HG03060 (cell line): ENCODE results near the gene NUP210.
"Not testable (repeated sequence)": the region's sequence is repeated elsewhere in the genome, so short reads cannot be mapped to it uniquely, and the experiment has no call there.

Experiments used
- ATAC-seq: cut with Tn5 transposase; IDR thresholded peaks from one replicate; pipeline ENCODE4 v1.9.1; 2021; ENCODE audit warnings: low read depth, moderate number of reproducible peaks; ENCODE audit not compliant: unreplicated experiment

NUP210 gene

DNA sequence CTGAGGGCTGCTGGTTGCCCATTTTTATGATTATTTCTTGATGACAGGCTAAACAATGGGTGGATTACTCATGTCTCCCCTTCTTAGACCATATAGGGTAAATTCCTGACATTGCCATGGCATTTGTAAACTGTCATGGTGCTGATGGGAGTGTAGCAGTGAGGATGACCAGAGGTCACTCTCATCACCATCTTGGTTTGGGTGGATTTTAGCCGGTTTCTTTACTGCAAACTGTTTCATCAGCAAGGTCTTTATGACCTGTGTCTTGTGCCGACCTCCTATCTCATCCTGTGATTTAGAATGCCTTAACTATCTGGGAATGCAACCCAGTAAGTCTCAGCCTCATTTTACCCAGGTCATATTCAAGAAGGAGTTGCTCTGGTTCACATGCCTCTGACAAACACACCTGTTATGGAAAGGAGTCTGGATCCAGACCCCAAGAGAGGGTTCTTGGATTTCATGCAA lies 10.3 kb upstream of the NUP210 start:
- ATAC-seq, result not testable (repeated sequence)

- no peak for ATAC-seq
Observed at GRCh38 chr3:13429631-13430291, 9.6 kb upstream of the NUP210 start.

GRCh38 chr3:13428678-13429077 lies 8.6 kb upstream of the NUP210 start:
- ATAC-seq, result not testable (repeated sequence)

DNA sequence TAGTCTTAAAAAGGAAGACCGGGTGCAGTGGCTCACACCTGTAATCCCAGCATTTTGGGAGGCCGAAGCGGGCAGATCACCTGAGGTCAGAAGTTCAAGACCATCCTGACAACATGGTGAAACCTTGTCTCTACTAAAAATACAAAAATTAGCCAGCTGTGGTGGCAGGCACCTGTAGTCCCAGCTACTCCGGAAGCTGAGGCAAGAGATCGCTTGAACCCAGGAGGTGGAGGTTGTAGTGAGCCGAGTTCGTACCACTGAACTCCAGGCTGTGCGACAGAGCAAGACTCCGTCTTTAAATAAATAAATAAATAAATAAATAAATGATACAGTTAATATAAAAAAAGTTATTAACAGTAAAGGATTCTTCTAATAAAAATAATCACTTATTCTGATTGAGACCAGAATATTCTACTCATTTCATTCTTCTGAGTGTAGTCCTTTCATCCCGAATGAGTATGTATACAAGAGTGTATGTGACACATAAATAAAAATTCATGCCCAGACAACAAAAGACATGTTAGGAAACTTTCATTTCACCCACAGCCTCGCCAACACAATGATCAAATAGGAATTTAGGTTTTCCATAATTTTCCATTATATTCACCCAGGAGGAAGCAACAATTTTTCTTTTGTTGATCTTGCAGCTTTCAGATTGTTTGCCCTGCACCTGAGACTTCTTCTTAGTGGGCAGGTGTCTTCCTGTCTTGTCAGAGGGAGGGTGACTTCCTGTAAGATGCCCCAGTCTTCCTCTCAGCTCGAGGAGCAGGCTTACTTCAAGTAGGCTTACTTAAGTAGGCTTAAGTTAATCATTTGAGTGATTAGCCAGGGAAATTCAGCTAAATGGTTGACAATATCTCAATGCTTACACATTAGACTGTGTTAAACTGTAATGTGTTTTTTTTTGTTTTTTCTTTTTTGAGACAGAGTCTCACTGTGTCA lies 7.8 kb upstream of the NUP210 start:
- ATAC-seq, result no peak

- no peak for ATAC-seq
Observed at GRCh38 chr3:13426591-13426990, 6.5 kb upstream of the NUP210 start.

GRCh38 chr3:13425689-13426088 lies 5.6 kb upstream of the NUP210 start:
- ATAC-seq, result no peak

DNA sequence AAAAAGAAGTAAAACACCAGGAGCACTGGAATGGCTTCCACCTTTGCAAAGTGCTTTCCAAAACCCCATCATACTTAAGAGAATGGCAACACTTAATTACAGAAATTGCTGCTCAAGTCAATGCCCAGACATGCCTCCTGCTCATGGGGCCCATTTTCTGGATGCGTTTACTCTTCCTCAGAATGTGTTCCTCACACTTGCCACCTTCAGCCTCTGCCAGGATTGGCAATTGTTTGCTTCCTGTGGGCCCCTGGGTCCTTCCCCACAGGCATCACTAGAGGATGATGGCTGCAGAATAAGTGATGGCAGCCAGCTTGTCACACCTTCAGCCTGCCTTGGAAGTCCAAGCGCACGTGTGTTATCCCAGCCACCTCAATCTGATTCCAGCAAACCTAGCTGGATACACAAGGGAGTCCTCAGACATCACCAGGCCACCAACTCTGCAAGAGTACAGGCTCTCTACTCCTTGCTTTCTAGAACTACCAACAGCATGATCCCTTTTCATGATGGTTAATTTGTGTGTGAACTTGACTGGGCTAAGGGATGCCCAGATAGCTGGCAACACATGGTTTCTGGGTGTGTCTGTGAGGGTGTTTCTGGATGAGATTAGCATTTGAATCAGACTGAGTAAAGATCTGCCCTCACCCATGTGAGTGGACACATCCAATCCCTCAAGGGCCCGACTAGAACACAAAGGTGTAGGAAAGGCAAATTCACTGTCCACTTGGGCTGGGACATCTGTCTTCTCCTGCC lies 4.9 kb upstream of the NUP210 start:
- no peak for ATAC-seq

- ATAC-seq, result no peak
Observed at GRCh38 chr3:13424141-13424844, 4.2 kb upstream of the NUP210 start.

GRCh38 chr3:13420831-13421765 lies 976 bp upstream of the NUP210 start:
- peak; percentile 45 for ATAC-seq

DNA sequence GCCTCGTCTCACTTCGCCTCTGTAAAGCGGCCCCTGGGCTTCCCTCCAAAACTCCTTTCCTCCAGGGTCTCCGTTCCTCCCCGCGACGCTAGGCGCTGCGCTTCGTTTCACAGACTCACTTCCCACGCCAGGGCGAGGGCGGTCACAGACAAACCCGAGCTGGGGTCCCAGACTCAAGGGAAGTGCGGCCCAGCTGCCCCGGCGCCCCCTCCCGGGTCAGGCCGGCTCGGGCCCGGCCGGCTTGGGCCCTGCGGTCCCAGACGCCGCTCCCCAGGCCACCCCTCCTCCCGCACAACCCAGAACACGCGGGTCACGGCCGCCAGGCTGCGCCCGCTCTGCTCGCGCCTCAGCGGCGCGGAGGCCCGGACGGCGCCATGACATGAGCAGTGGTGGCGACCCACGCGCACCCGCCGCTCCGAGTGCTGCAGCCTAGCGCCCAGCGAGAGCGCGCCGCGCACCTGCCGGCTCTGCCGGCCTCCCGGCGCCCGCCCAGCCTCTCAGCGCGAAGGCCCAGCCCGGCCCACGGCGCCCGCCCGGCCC lies 547 bp downstream of the NUP210 start:
- no peak for ATAC-seq

GRCh38 chr3:13417166-13417947 lies 2.8 kb downstream of the NUP210 start:
- ATAC-seq, result no peak

DNA sequence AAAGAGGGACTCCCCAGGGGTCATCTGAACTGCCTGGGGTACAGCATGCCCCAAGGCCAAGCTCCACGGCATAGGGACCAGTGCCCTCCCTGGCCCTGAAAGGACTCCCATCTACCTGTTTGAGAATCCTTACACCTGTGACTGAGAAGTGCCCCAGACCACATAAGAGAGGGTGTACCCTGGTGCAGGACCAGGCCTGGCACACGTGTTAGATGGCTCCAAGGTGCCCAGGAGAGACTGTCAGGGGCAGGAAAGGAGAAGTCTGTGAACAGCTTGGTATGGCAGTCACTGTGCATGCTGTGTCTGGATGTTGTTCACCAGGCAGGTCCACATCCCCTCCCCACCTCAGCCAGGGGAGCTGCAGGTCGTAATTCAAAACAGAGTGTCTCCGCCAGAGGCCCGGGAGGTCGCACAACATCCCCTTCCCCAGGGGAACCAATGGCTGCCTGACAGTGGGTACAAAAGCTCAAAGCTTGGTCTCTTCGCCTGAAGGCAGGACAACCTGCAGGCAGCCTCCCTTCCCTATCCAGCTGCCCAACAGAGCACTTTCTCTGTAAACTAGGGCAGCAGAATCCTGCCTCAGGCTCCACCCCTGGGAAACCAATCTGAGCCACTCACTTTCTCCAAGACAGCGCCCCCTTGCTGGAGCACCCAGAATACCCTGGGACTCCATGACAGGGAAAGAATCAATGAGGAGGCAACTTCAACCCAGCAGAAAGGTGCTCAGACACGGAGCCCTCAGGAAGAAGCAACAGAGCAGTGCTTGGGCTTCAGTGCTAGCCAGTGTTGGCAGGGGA lies 3.9 kb downstream of the NUP210 start:
- ATAC-seq, result no peak

DNA sequence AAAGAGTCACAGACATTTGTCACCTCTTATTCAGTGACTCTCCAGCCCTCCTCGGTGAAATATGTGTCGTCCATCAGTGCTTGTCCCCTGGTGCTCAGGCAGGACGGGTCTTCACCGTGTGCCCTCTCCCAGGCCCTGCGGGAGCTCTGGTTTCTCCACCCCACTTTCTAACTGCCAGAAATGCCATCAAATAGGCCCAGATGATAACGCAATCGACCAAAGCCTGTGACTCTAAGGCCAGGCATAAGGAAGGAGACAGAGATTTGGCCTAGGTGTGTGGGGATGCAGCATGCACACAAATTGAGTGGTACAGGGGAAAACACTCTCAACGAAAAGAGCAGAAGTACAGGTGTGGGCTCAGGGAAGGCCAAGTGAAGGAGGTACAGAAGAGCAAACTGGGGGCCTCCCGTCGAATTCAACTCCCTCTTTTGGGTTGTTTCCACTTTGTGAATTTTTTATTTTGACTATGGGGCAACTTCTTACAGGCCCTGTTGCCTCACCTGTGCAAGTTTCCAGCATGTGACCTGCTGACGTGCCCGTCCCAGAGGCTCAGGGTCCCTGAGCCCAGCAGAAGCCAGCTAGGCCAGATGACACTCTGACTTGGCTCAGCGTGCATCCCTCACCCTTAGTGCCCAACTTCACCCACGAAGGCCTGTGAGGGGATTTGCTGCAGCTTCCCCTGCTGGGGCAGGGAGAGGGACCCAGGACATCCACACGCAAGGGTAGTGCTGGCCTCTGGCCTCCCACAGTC lies 4.7 kb downstream of the NUP210 start:
- no peak for ATAC-seq

DNA sequence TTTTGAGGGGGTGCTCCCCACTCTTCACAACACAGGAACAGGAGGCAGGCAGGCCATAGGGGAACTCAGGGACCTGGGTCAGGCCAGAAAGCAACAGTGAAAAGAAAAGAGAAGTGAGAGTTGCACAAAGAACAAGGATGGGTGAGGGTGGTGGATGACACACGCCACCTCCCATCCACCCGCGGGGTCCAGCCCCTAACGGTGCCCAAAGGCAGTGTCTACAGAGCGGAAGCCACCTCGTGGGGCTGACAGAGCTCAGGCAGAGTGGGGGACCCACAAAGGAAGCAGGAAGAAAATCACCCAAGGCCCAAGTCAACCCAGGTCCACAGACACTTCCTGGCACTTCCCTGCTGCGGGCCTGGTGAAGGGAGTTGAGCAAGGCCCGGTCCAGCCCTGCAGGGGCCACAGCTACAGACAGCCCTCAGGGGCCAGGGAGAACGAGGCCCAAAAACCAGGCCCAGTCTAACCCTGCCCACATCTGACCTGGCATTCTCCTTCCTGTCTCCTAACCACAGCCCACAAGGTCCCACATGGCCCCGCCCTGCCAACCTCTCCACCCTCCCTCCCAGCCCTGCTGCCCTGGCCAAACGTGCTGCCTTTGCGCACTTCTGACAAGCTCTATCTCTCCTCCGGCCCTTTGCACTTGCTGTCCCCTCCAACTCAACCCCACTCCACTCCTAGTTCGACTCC lies 5.9 kb downstream of the NUP210 start:
- ATAC-seq, result peak; percentile 80

- no peak for ATAC-seq
Observed at GRCh38 chr3:13411186-13411860, 8.8 kb downstream of the NUP210 start.

DNA sequence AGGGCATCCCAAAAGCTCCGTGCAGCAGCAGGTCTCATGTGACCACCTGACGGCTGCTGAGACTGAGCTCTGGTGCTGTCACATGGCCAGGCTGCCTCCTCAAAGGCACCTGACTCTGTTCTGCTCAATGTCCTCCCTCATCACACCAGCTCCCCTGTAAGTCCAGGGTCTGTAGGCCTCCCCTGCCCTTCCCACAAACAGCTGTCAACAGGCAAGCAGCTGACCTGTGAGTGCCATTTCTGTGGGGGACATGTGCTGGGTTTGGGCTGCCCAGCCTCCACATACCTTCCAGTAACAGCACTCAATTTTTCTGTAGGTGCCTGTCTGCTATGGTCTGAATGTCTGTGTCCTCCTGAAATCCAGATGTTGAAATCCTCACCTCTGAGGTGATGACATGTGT lies 11.2 kb downstream of the NUP210 start:
- ATAC-seq, result no peak
